Lower leg skin (tissue), 4 donors: ENCODE data around the gene USP40. TPM values are rescaled to one million over a fixed set of nuclear protein-coding genes. Genes with fewer than 3 reads are reported as not detected.
A peak's percentile ranks its signal among the peaks of the same experiment; 100 is the strongest.

Source experiments
- DNase-seq, 2 donors: peaks; one replicate each; pipeline ENCODE4 v3.0.0-alpha.2; 2019; ENCODE audit warnings: low spot score in 2 of 2
- H3K4me3 ChIP-seq: fragments of 200-600 bp; sonication (generic); 2 replicates; pipeline ENCODE4 v1.5.1; 2017; ENCODE audit warnings: mild to moderate bottlenecking, low read depth; ENCODE audit not compliant: poor library complexity, severe bottlenecking
- CTCF ChIP-seq, 3 donors: fragments of 450-650 bp; IDR thresholded peaks; one replicate each; pipeline ENCODE4 v1.5.1; 2016; ENCODE audit warnings: antibody characterized with exemption in 3 of 3, mild to moderate bottlenecking in 3 of 3, moderate library complexity in 2 of 3
- POLR2A ChIP-seq, 2 donors: fragments of 450-650 bp; IDR thresholded peaks; one replicate each; pipeline ENCODE4 v1.6.1; 2016 to 2017; ENCODE audit warnings: antibody characterized with exemption in 2 of 2, mild to moderate bottlenecking in 1 of 2, moderate library complexity in 1 of 2
- WGBS, 2 donors: methylation state at CpG; one replicate each; pipeline ENCODE4 v1.1.5; 2018; 5-methylcytosine and 5-hydroxymethylcytosine counted together
- intact Hi-C: fragments of 100-400 bp; cut with DNase I; formaldehyde crosslinking; loops from one replicate; pipeline ENCODE4 v1.15.0; 2023; ENCODE audit warnings: low total_unique reads
- total RNA-seq, 4 donors: library from RNA; depleted of rRNA; stranded (reverse); fragments of >200 nt; gene quantifications; one replicate each; pipeline ENCODE4 v1.1.0, GENCODE V29; 2016

Gene USP40
- total RNA-seq, 4 donors from 2014 or later: 26.9 to 38.7 (median 37.4) TPM

GRCh38 chr2:233446121-233446520 lies 120.5 kb downstream of the USP40 start:
- no peak for TF ChIP-seq CTCF (IDR thresholded peaks at IDR 0.05)
- no peak for TF ChIP-seq POLR2A (IDR thresholded peaks at IDR 0.05)
- no peak overlapping the region for H3K4me3 ChIP-seq
- intact Hi-C loops: no loop called here

GRCh38 chr2:233445152-233445830 lies 121.3 kb downstream of the USP40 start:
- peak in 1 of 2 donors; percentile 60 for DNase-seq
- intact Hi-C loops: no loop called here
- no peak overlapping the region for H3K4me3 ChIP-seq
- WGBS, 2 donors: 95 to 97% methylated on average over 18 of the region's 18 CpGs
- no peak for TF ChIP-seq CTCF (IDR thresholded peaks at IDR 0.05)
- no peak for TF ChIP-seq POLR2A (IDR thresholded peaks at IDR 0.05)

More at GRCh38 chr2:233446121-233446520, 120.5 kb downstream of the USP40 start:
- peak in 1 of 2 donors; percentile 43 for DNase-seq
- WGBS, 2 donors: 79 to 94% methylated on average over 1 of the region's 1 CpG

GRCh38 chr2:233444501-233444900 lies 122.1 kb downstream of the USP40 start:
- peak in 1 of 2 donors; percentile 58 for DNase-seq
- H3K4me3 ChIP-seq: no peak overlapping the region
- intact Hi-C loops: no loop called here
- TF ChIP-seq POLR2A (IDR thresholded peaks at IDR 0.05): no peak
- TF ChIP-seq CTCF (IDR thresholded peaks at IDR 0.05): no peak
- WGBS, 2 donors: 93 to 96% methylated on average over 11 of the region's 11 CpGs

GRCh38 chr2:233443511-233444183 lies 122.9 kb downstream of the USP40 start:
- WGBS, 2 donors: 56 to 57% methylated on average over 18 of the region's 18 CpGs
- peak; percentile 67 to 94 for DNase-seq
- no peak for TF ChIP-seq POLR2A (IDR thresholded peaks at IDR 0.05)
- TF ChIP-seq CTCF (IDR thresholded peaks at IDR 0.05): peak in 1 of 3 donors; percentile 65
- H3K4me3 ChIP-seq: no peak overlapping the region
- intact Hi-C loops: no loop called here

- H3K4me3 ChIP-seq: no peak overlapping the region
- no peak for DNase-seq
- intact Hi-C loops: no loop called here
- WGBS, 2 donors: 76 to 86% methylated on average over 4 of the region's 4 CpGs
- TF ChIP-seq POLR2A (IDR thresholded peaks at IDR 0.05) (no peak), CTCF (IDR thresholded peaks at IDR 0.05) (no peak)
Observed at GRCh38 chr2:233442028-233442310, 124.6 kb downstream of the USP40 start.
